ENCODE results near the gene SMPX.

The SMPX gene

GRCh38 chrX:21702725-21703124, 55.2 kb downstream of the SMPX start:
- H3K27me3 ChIP-seq, result no peaks in the 10 kb centered on the region; a peak in 1 of 22 replicates
- H3K4me1 ChIP-seq, result peaks cover 18 to 32% (median 27%) of the 10 kb centered on the region in 10 experiments
- peaks cover 0 to 7% (median 3%) of the 10 kb centered on the region in 11 experiments; a peak in 7 of 22 replicates for H3K9me3 ChIP-seq (replicated peaks in 1 of 11)
- H4K20me1 ChIP-seq, result no peaks in the 10 kb centered on the region
- no peak overlapping the region for H3K27ac ChIP-seq
- no peak overlapping the region for H3K4me3 ChIP-seq
- H3K36me3 ChIP-seq, result no peaks in the 10 kb centered on the region
- no peak overlapping the region for H3K9ac ChIP-seq
- TF ChIP-seq Cebpa-rat (IDR thresholded peaks at IDR 0.05), result no peak
- H3K4me2 ChIP-seq, result no peak overlapping the region

- H3K9ac ChIP-seq, result no peak overlapping the region
- peaks cover 0 to 4% (median 0%) of the 10 kb centered on the region in 11 experiments; a peak in 1 of 22 replicates for H3K9me3 ChIP-seq (replicated peaks in 1 of 11)
These were observed 56.9 kb downstream of the SMPX start for GRCh38 chrX:21700967-21701366.

GRCh38 chrX:21700275-21700674, 57.6 kb downstream of the SMPX start:
- Histone ChIP-seq H4K20me1 (no peaks in the 10 kb centered on the region), H3K4me3 (no peak overlapping the region), H3K4me1 (peaks cover 24 to 48% (median 35%) of the 10 kb centered on the region in 10 experiments), H3K36me3 (no peaks in the 10 kb centered on the region), H3K9me3 (replicated peaks in 1 of 11) (peaks cover 0 to 4% (median 0%) of the 10 kb centered on the region in 11 experiments; a peak in 1 of 22 replicates), H3K4me2 (peak overlapping the region in 7 of 11 experiments; percentile 3 to 72 (median 22); a peak in 10 of 22 replicates), H3K9ac (no peak overlapping the region), H3K27ac (no peak overlapping the region), H3K27me3 (no peaks in the 10 kb centered on the region; a peak in 1 of 22 replicates)
- no peak for TF ChIP-seq Cebpa-rat (IDR thresholded peaks at IDR 0.05)

More at GRCh38 chrX:21700967-21701366, 56.9 kb downstream of the SMPX start:
- H4K20me1 ChIP-seq, result no peaks in the 10 kb centered on the region
- no peak overlapping the region for H3K4me3 ChIP-seq
- TF ChIP-seq Cebpa-rat (IDR thresholded peaks at IDR 0.05), result no peak
- H3K27ac ChIP-seq, result no peak overlapping the region
- peak overlapping the region in 2 of 11 experiments; percentile 70 to 72; a peak in 8 of 22 replicates for H3K4me2 ChIP-seq
- no peaks in the 10 kb centered on the region for H3K36me3 ChIP-seq
- no peaks in the 10 kb centered on the region; a peak in 1 of 22 replicates for H3K27me3 ChIP-seq
- peaks cover 24 to 48% (median 35%) of the 10 kb centered on the region in 10 experiments for H3K4me1 ChIP-seq

GRCh38 chrX:21699136-21699535, 58.8 kb downstream of the SMPX start:
- peak overlapping the region in 4 of 11 experiments; percentile 6 to 24 (median 10); a peak in 2 of 22 replicates for H3K27ac ChIP-seq
- no peak for TF ChIP-seq Cebpa-rat (IDR thresholded peaks at IDR 0.05)
- no peak overlapping the region for H3K9ac ChIP-seq
- no peak overlapping the region for H3K4me3 ChIP-seq
- H3K27me3 ChIP-seq, result no peaks in the 10 kb centered on the region; a peak in 1 of 22 replicates
- peaks cover 24 to 48% (median 35%) of the 10 kb centered on the region in 10 experiments for H3K4me1 ChIP-seq
- H4K20me1 ChIP-seq, result no peaks in the 10 kb centered on the region
- H3K36me3 ChIP-seq, result no peaks in the 10 kb centered on the region
- H3K9me3 ChIP-seq (replicated peaks in 1 of 11), result peaks cover 0 to 4% (median 0%) of the 10 kb centered on the region in 11 experiments; a peak in 1 of 22 replicates
- H3K4me2 ChIP-seq, result peak overlapping the region; percentile 16 to 88 (median 65); a peak in 14 of 22 replicates

GRCh38 chrX:21698272-21698671, 59.6 kb downstream of the SMPX start:
- Histone ChIP-seq H3K9ac (no peak overlapping the region), H3K4me1 (peaks cover 27 to 53% (median 36%) of the 10 kb centered on the region in 10 experiments), H3K4me2 (peak overlapping the region; percentile 55 to 88 (median 67)), H3K27me3 (no peaks in the 10 kb centered on the region; a peak in 1 of 22 replicates), H3K36me3 (no peaks in the 10 kb centered on the region), H3K9me3 (replicated peaks in 1 of 11) (peaks cover 0 to 4% (median 0%) of the 10 kb centered on the region in 11 experiments; a peak in 1 of 22 replicates), H3K4me3 (no peak overlapping the region), H3K27ac (peak overlapping the region; percentile 10 to 64 (median 60); a peak in 19 of 22 replicates), H4K20me1 (no peaks in the 10 kb centered on the region)
- no peak for TF ChIP-seq Cebpa-rat (IDR thresholded peaks at IDR 0.05)

- Histone ChIP-seq H3K9ac (no peak overlapping the region), H4K20me1 (no peaks in the 10 kb centered on the region), H3K9me3 (replicated peaks in 1 of 11) (peaks cover 0 to 5% (median 0%) of the 10 kb centered on the region in 11 experiments; a peak in 3 of 22 replicates), H3K4me1 (peaks cover 13 to 31% (median 21%) of the 10 kb centered on the region in 10 experiments), H3K4me2 (peak overlapping the region; percentile 36 to 60 (median 50)), H3K4me3 (no peak overlapping the region), H3K27ac (peak overlapping the region in 9 of 11 experiments; percentile 8 to 53 (median 41); a peak in 12 of 22 replicates), H3K27me3 (no peaks in the 10 kb centered on the region), H3K36me3 (no peaks in the 10 kb centered on the region)
- TF ChIP-seq Cebpa-rat (IDR thresholded peaks at IDR 0.05), result no peak
These were observed 66.4 kb downstream of the SMPX start for GRCh38 chrX:21691512-21692018.

- H3K4me3 ChIP-seq, result no peak overlapping the region
- no peaks in the 10 kb centered on the region for H3K27me3 ChIP-seq
- H3K9me3 ChIP-seq (replicated peaks in 1 of 11), result peaks cover 0 to 9% (median 0%) of the 10 kb centered on the region in 11 experiments; a peak in 2 of 22 replicates
- H3K4me2 ChIP-seq, result peak overlapping the region in 9 of 11 experiments; percentile 1 to 56 (median 24); a peak in 11 of 22 replicates
- no peaks in the 10 kb centered on the region for H3K36me3 ChIP-seq
- H3K27ac ChIP-seq, result peak overlapping the region in 4 of 11 experiments; percentile 51 to 75 (median 54); a peak in 6 of 22 replicates
- H4K20me1 ChIP-seq, result no peaks in the 10 kb centered on the region
- no peak overlapping the region; a peak in 1 of 22 replicates for H3K9ac ChIP-seq
- no peak for TF ChIP-seq Cebpa-rat (IDR thresholded peaks at IDR 0.05)
- peaks cover 0 to 12% (median 9%) of the 10 kb centered on the region in 10 experiments; a peak in 9 of 20 replicates for H3K4me1 ChIP-seq
These were observed 74.0 kb downstream of the SMPX start for GRCh38 chrX:21683941-21684340.

- no peak for TF ChIP-seq Cebpa-rat (IDR thresholded peaks at IDR 0.05)
- H3K4me2 ChIP-seq, result no peak overlapping the region
- no peak overlapping the region for H3K4me3 ChIP-seq
- H3K27me3 ChIP-seq, result no peaks in the 10 kb centered on the region
- no peak overlapping the region for H3K9ac ChIP-seq
- no peaks in the 10 kb centered on the region for H4K20me1 ChIP-seq
- no peak overlapping the region for H3K27ac ChIP-seq
- H3K36me3 ChIP-seq, result no peaks in the 10 kb centered on the region
- H3K9me3 ChIP-seq (replicated peaks in 1 of 11), result no peaks in the 10 kb centered on the region
- H3K4me1 ChIP-seq, result no peaks in the 10 kb centered on the region
These were observed 79.8 kb downstream of the SMPX start for GRCh38 chrX:21678048-21678612.

GRCh38 chrX:21675931-21676330, 82.0 kb downstream of the SMPX start:
- no peak overlapping the region for H3K4me2 ChIP-seq
- no peaks in the 10 kb centered on the region for H3K27me3 ChIP-seq
- H3K27ac ChIP-seq, result no peak overlapping the region
- H3K9me3 ChIP-seq (replicated peaks in 1 of 11), result no peaks in the 10 kb centered on the region
- no peak overlapping the region for H3K4me3 ChIP-seq
- H3K9ac ChIP-seq, result no peak overlapping the region
- no peaks in the 10 kb centered on the region for H3K36me3 ChIP-seq
- H4K20me1 ChIP-seq, result no peaks in the 10 kb centered on the region
- no peak for TF ChIP-seq Cebpa-rat (IDR thresholded peaks at IDR 0.05)
- no peaks in the 10 kb centered on the region for H3K4me1 ChIP-seq
